PFSK-1 (cell line): ENCODE data around the gene UCN3.

Experiments
- FOXP2 ChIP-seq: optimal IDR thresholded peaks from 2 replicates; pipeline ENCODE3; 2011; ENCODE audit warnings: borderline replicate concordance, control low read depth, inconsistent platforms; ENCODE audit not compliant: insufficient read depth; ENCODE audit errors: extremely low read length, extremely low read depth
- POLR2AphosphoS5 ChIP-seq: IDR thresholded peaks from 2 replicates; pipeline ENCODE4 v1.6.1; 2012; ENCODE audit warnings: low read depth, mild to moderate bottlenecking, control low read depth, low read length, moderate library complexity
- SIN3A ChIP-seq: IDR thresholded peaks from 2 replicates; pipeline ENCODE4 v1.6.1; 2012; ENCODE audit warnings: mild to moderate bottlenecking, low read length, moderate library complexity, borderline replicate concordance; ENCODE audit not compliant: insufficient read depth
- TAF1 ChIP-seq: IDR thresholded peaks from 2 replicates; pipeline ENCODE4 v1.6.1; 2012; ENCODE audit warnings: low read length, control low read depth, borderline replicate concordance; ENCODE audit not compliant: insufficient read depth
- TF ChIP-seq, protein P1 (sequence below), 2 experiments: IDR thresholded peaks; 2 replicates each; pipeline versions ENCODE4 v1.6.1 to v1.8.0; 2011 to 2012; ENCODE audit warnings: low read depth in 2 of 2, low read length in 2 of 2, control low read depth in 1 of 2, inconsistent platforms in 1 of 2, mild to moderate bottlenecking in 1 of 2, moderate library complexity in 1 of 2; ENCODE audit not compliant: insufficient read depth in 1 of 2

The UCN3 gene

DNA sequence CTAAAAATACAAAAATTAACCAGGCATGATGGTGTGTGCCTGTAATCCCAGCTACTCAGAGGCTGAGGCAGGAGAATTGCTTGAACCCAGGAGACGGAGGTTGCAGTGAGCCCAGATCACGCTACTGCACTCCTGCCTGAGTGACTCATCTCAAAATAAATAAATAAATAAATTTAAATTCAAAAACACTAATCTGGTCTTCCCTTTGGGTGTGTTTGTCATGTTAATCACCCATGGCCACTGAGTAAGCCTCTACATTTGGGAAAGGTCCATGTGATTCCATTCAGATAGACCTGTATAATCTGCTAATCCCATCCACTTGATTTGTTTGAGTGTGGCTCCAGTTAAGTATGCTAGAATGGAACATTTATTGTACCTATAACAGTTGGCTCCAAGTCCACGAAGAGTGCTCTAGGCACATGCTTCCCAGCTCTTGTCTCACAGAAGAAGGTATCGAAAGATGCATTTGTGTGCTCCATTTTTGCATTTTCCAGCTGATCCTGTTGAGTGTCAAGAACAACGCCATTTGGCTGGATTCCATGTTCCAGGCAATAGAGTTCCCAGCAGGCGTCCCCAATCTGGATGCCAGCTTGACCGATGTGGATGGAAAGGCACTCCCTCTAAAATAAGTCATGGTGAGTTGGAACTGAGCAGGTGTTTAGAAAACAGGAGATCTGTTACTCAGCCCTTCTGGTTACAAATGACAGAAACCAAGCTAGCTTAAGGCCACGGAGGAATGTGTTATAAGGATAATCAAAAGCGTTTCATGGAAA is 35.9 kb downstream of the UCN3 start:
- TF ChIP-seq POLR2AphosphoS5 (no peak), TAF1 (no peak), SIN3A (no peak), FOXP2 (no peak)
- TF ChIP-seq, protein P1, sequence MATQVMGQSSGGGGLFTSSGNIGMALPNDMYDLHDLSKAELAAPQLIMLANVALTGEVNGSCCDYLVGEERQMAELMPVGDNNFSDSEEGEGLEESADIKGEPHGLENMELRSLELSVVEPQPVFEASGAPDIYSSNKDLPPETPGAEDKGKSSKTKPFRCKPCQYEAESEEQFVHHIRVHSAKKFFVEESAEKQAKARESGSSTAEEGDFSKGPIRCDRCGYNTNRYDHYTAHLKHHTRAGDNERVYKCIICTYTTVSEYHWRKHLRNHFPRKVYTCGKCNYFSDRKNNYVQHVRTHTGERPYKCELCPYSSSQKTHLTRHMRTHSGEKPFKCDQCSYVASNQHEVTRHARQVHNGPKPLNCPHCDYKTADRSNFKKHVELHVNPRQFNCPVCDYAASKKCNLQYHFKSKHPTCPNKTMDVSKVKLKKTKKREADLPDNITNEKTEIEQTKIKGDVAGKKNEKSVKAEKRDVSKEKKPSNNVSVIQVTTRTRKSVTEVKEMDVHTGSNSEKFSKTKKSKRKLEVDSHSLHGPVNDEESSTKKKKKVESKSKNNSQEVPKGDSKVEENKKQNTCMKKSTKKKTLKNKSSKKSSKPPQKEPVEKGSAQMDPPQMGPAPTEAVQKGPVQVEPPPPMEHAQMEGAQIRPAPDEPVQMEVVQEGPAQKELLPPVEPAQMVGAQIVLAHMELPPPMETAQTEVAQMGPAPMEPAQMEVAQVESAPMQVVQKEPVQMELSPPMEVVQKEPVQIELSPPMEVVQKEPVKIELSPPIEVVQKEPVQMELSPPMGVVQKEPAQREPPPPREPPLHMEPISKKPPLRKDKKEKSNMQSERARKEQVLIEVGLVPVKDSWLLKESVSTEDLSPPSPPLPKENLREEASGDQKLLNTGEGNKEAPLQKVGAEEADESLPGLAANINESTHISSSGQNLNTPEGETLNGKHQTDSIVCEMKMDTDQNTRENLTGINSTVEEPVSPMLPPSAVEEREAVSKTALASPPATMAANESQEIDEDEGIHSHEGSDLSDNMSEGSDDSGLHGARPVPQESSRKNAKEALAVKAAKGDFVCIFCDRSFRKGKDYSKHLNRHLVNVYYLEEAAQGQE (IDR thresholded peaks at IDR 0.05; ENCODE audit: insufficient read depth in 1 of 2, low read depth in 2 of 2, low read length in 2 of 2), result no peak

- TF ChIP-seq POLR2AphosphoS5 (no peak), TAF1 (no peak), FOXP2 (no peak), SIN3A (no peak)
- TF ChIP-seq, protein P1 (IDR thresholded peaks at IDR 0.05; ENCODE audit: insufficient read depth in 1 of 2, low read depth in 2 of 2, low read length in 2 of 2), result no peak
Measured at GRCh38 chr10:5402798-5403197, 38.0 kb downstream of the UCN3 start.

- TF ChIP-seq, protein P1 (IDR thresholded peaks at IDR 0.05; ENCODE audit: insufficient read depth in 1 of 2, low read depth in 2 of 2, low read length in 2 of 2), result no peak
- TF ChIP-seq SIN3A, result no peak
- no peak for TF ChIP-seq FOXP2
- TF ChIP-seq TAF1, result no peak
- TF ChIP-seq POLR2AphosphoS5, result no peak
Measured at GRCh38 chr10:5404208-5405041, 39.7 kb downstream of the UCN3 start, which contains the start of gene TUBAL3. TSS of gene TUBAL3 (minus strand) at chr10:5404828. CDS start at chr10:5404792, 36 bp downstream.

- no peak for TF ChIP-seq POLR2AphosphoS5
- TF ChIP-seq TAF1, result no peak
- no peak for TF ChIP-seq SIN3A
- TF ChIP-seq FOXP2, result no peak
- TF ChIP-seq, protein P1 (IDR thresholded peaks at IDR 0.05; ENCODE audit: insufficient read depth in 1 of 2, low read depth in 2 of 2, low read length in 2 of 2), result no peak
Measured at GRCh38 chr10:5406918-5407317, 42.2 kb downstream of the UCN3 start.
